GM23338 (cell line): ENCODE measurements around the gene BICC1. TPM values are rescaled to one million over a fixed set of nuclear protein-coding genes. Genes with fewer than 3 reads are reported as not detected.

Experiments used
- ATAC-seq: fragments of 200-7000 bp; cut with Tn5 transposase; 3 replicates; pipeline ENCODE4 v1.9.1; 2020
- DNase-seq: peaks from one replicate; pipeline ENCODE4 v3.0.0-alpha.2; 2015; ENCODE audit warnings: low spot score
- H2AFZ ChIP-seq: fragments of 200-600 bp; sonication (generic); 2 replicates; pipeline ENCODE4 v1.8.0; 2016; ENCODE audit warnings: antibody characterized with exemption, mild to moderate bottlenecking, moderate library complexity
- H3F3A ChIP-seq: fragments of 200-600 bp; sonication (generic); replicated peaks from 2 replicates; pipeline ENCODE4 v1.8.0; 2017; ENCODE audit warnings: antibody characterized with exemption, mixed run types, low read depth
- H3K27ac ChIP-seq: fragments of 200-600 bp; sonication (generic); 2 replicates; pipeline ENCODE4 v1.6.1; 2016; ENCODE audit warnings: low read depth
- H3K27me3 ChIP-seq: fragments of 200-600 bp; sonication (generic); 2 replicates; pipeline ENCODE4 v1.8.0; 2016; ENCODE audit warnings: mild to moderate bottlenecking, mixed run types, moderate library complexity; ENCODE audit not compliant: insufficient read depth
- H3K36me3 ChIP-seq: fragments of 200-600 bp; sonication (generic); 2 replicates; pipeline ENCODE4 v1.8.0; 2016; ENCODE audit warnings: mild to moderate bottlenecking; ENCODE audit not compliant: insufficient read depth
- H3K4me1 ChIP-seq: fragments of 200-600 bp; sonication (generic); 2 replicates; pipeline ENCODE4 v1.8.0; 2016; ENCODE audit warnings: mild to moderate bottlenecking, moderate library complexity; ENCODE audit not compliant: insufficient read depth
- H3K4me2 ChIP-seq: fragments of 200-600 bp; sonication (generic); 2 replicates; pipeline ENCODE4 v1.7.1; 2017; ENCODE audit warnings: mixed run types
- H3K4me3 ChIP-seq: fragments of 200-600 bp; sonication (generic); 2 replicates; pipeline ENCODE4 v1.6.1; 2016; ENCODE audit warnings: mixed run types
- H3K79me2 ChIP-seq: fragments of 200-600 bp; sonication (generic); replicated peaks from 2 replicates; pipeline ENCODE4 v1.8.0; 2017; ENCODE audit warnings: mild to moderate bottlenecking; ENCODE audit not compliant: insufficient read depth
- H3K9me2 ChIP-seq: fragments of 200-600 bp; sonication (generic); 2 replicates; pipeline ENCODE4 v1.8.0; 2017; ENCODE audit not compliant: insufficient read depth
- H4K20me1 ChIP-seq: fragments of 200-600 bp; sonication (generic); replicated peaks from 2 replicates; pipeline ENCODE4 v1.8.0; 2017; ENCODE audit warnings: mild to moderate bottlenecking; ENCODE audit not compliant: insufficient read depth
- H3K27ac Mint-ChIP-seq: 2 replicates; pipeline ENCODE4 v1.8.0; 2020; ENCODE audit warnings: inconsistent platforms, mild to moderate bottlenecking, moderate library complexity, mixed read lengths
- H3K27me3 Mint-ChIP-seq: 3 replicates; pipeline ENCODE4 v1.8.0; 2022; ENCODE audit warnings: low read depth, mild to moderate bottlenecking, moderate library complexity, mixed read lengths, inconsistent platforms; ENCODE audit not compliant: insufficient read depth, poor library complexity
- H3K36me3 Mint-ChIP-seq: 3 replicates; pipeline ENCODE4 v1.8.0; 2021; ENCODE audit warnings: low read depth, mild to moderate bottlenecking, inconsistent platforms, moderate library complexity, mixed read lengths
- H3K4me1 Mint-ChIP-seq: 3 replicates; pipeline ENCODE4 v1.8.0; 2020; ENCODE audit warnings: mild to moderate bottlenecking, inconsistent platforms, mixed read lengths
- H3K4me3 Mint-ChIP-seq: 3 replicates; pipeline ENCODE4 v1.8.0; 2021; ENCODE audit warnings: moderate library complexity, mild to moderate bottlenecking, inconsistent platforms, mixed read lengths
- H3K9me3 Mint-ChIP-seq: 3 replicates; pipeline ENCODE4 v1.8.0; 2020; ENCODE audit warnings: moderate library complexity, mild to moderate bottlenecking, inconsistent platforms, mixed read lengths
- CREB1 ChIP-seq: fragments of 250-450 bp; sonication (Bioruptor Pico); IDR thresholded peaks from 2 replicates; pipeline ENCODE4 v1.5.0; 2020; ENCODE audit warnings: low read depth, mild to moderate bottlenecking, moderate library complexity
- CTCF ChIP-seq, 2 experiments: fragments of 200-600 bp in 1 of 2; sonication (generic) in 1 of 2; conservative IDR thresholded peaks; 2 replicates each; pipeline versions ENCODE4 v1.5.1 to v1.6.1; 2016 to 2017; ENCODE audit warnings: antibody characterized with exemption in 2 of 2, low read depth in 2 of 2, mild to moderate bottlenecking in 2 of 2, moderate library complexity in 1 of 2
- ETS1 ChIP-seq: IDR thresholded peaks from 2 replicates; pipeline ENCODE4 v1.6.1; 2016; ENCODE audit warnings: antibody characterized with exemption
- EZH2 ChIP-seq: fragments of 200-600 bp; sonication (generic); IDR thresholded peaks from one replicate; pipeline ENCODE4 v1.8.0; 2017; ENCODE audit warnings: antibody characterized with exemption, mild to moderate bottlenecking, low read depth; ENCODE audit not compliant: unreplicated experiment
- JUNB ChIP-seq: IDR thresholded peaks from one replicate; pipeline ENCODE4 v1.6.1; 2016; ENCODE audit warnings: antibody characterized with exemption; ENCODE audit not compliant: unreplicated experiment
- NANOG ChIP-seq: IDR thresholded peaks from 2 replicates; pipeline ENCODE4 v1.6.1; 2016; ENCODE audit warnings: antibody characterized with exemption, borderline replicate concordance
- POLR2AphosphoS5 ChIP-seq: IDR thresholded peaks from 2 replicates; pipeline ENCODE4 v1.6.1; 2016; ENCODE audit warnings: antibody characterized with exemption, low read depth
- REST ChIP-seq: IDR thresholded peaks from one replicate; pipeline ENCODE4 v1.6.1; 2018; ENCODE audit warnings: antibody characterized with exemption; ENCODE audit not compliant: unreplicated experiment
- STAT1 ChIP-seq: IDR thresholded peaks from one replicate; pipeline ENCODE4 v1.6.1; 2016; ENCODE audit warnings: antibody characterized with exemption; ENCODE audit not compliant: unreplicated experiment
- ZNF114 ChIP-seq: fragments of 250-450 bp; sonication (Bioruptor Pico); IDR thresholded peaks from 2 replicates; pipeline ENCODE4 v1.5.0; 2020; ENCODE audit warnings: mild to moderate bottlenecking, moderate library complexity
- ZNF331 ChIP-seq: fragments of 250-450 bp; sonication (Bioruptor Pico); IDR thresholded peaks from 2 replicates; pipeline ENCODE4 v1.5.0; 2020; ENCODE audit warnings: low read depth, mild to moderate bottlenecking, moderate library complexity
- ZNF462 ChIP-seq: fragments of 250-450 bp; sonication (Bioruptor Pico); IDR thresholded peaks from 2 replicates; pipeline ENCODE4 v1.5.0; 2020; ENCODE audit warnings: mild to moderate bottlenecking, moderate library complexity
- polyA plus RNA-seq: library from polyadenylated mRNA; unstranded; fragments of >200 nt; fragmentation: Nextera tagmentation; extraction: Ambion mirVana; gene quantifications from 2 replicates; pipeline ENCODE4 v1.2.1, GENCODE V29; 2016
- total RNA-seq: library from RNA; depleted of rRNA; stranded (reverse); fragments of >200 nt; shearing (Covaris generic); gene quantifications from 2 replicates; pipeline ENCODE4 v1.2.3, GENCODE V29; 2014

Gene BICC1
- total and polyA plus RNA-seq, 2 experiments from 2014 or later: 1.3 to 2.2 TPM

GRCh38 chr10:58647376-58648112 lies 134.9 kb downstream of the BICC1 start:
- Histone ChIP-seq H3K79me2 (no peaks in the 10 kb centered on the region), H3K27ac (no peak overlapping the region), H4K20me1 (no peaks in the 10 kb centered on the region), H3F3A (no peaks in the 10 kb centered on the region), H2AFZ (no peak overlapping the region), H3K9me2 (no peaks in the 10 kb centered on the region), H3K4me2 (no peak overlapping the region), H3K27me3 (no peaks in the 10 kb centered on the region), H3K36me3 (no peaks in the 10 kb centered on the region), H3K4me1 (no peaks in the 10 kb centered on the region), H3K4me3 (no peak overlapping the region)
- DNase-seq (no peak), ATAC-seq (no peak)
- Mint-ChIP-seq H3K4me3 (no peak overlapping the region), H3K4me1 (peaks cover 3% of the 10 kb centered on the region; the same call in 1 of the 3 replicates), H3K9me3 (no peaks in the 10 kb centered on the region), H3K27ac (no peak overlapping the region), H3K27me3 (peaks cover 1% of the 10 kb centered on the region), H3K36me3 (no peaks in the 10 kb centered on the region)
- no peak for TF ChIP-seq ZNF331 (CRISPR knock-in tag)
- no peak for TF ChIP-seq ZNF114 (CRISPR knock-in tag)
- TF ChIP-seq EZH2: no peak
- no peak for TF ChIP-seq NANOG
- TF ChIP-seq JUNB: no peak
- TF ChIP-seq STAT1: no peak
- no peak for TF ChIP-seq CREB1 (CRISPR knock-in tag)
- TF ChIP-seq REST: no peak
- no peak for TF ChIP-seq CTCF (conservative IDR thresholded peaks at IDR 0.05; ENCODE audit: low read depth in 2 of 2)
- TF ChIP-seq ZNF462 (CRISPR knock-in tag): no peak
- no peak for TF ChIP-seq ETS1
- TF ChIP-seq POLR2AphosphoS5: no peak
